Stimulated activated CD8-positive, alpha-beta memory T cell treated with anti-CD3 and anti-CD28 coated beads, Interleukin-15, amount 100 ng/mL, for 4 hours (primary cell): ENCODE measurements around the gene SMURF2.

ENCODE experiments used
- DNase-seq, 2 donors: peaks; one replicate each; pipeline ENCODE4 v3.0.0-alpha.2; 2020; ENCODE audit warnings: low read depth in 2 of 2

Gene SMURF2

GRCh38 chr17:64503821-64504768 is 158.0 kb downstream of the SMURF2 start:
- no peak for DNase-seq

GRCh38 chr17:64503341-64503740 is 158.8 kb downstream of the SMURF2 start:
- no peak for DNase-seq

DNA sequence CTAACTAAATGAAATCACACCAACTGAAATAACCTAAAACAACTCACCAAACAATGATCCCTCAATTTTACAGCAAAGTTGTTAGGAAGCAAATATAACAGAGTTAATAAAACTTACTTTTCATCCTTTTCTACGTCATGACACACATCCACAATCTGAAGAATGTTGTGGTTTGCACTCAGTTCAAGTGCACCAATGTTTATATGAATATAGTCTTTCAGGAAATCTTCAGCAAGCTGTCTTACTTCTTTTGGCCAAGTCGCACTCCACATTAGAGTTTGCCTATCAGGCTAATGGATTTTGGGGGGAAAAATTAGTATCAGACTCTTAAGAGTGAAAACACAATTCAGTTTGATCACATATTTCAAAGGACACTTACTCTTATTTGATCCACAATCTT is 159.3 kb downstream of the SMURF2 start:
- DNase-seq: no peak

GRCh38 chr17:64502021-64502420 is 160.1 kb downstream of the SMURF2 start:
- no peak for DNase-seq

DNA sequence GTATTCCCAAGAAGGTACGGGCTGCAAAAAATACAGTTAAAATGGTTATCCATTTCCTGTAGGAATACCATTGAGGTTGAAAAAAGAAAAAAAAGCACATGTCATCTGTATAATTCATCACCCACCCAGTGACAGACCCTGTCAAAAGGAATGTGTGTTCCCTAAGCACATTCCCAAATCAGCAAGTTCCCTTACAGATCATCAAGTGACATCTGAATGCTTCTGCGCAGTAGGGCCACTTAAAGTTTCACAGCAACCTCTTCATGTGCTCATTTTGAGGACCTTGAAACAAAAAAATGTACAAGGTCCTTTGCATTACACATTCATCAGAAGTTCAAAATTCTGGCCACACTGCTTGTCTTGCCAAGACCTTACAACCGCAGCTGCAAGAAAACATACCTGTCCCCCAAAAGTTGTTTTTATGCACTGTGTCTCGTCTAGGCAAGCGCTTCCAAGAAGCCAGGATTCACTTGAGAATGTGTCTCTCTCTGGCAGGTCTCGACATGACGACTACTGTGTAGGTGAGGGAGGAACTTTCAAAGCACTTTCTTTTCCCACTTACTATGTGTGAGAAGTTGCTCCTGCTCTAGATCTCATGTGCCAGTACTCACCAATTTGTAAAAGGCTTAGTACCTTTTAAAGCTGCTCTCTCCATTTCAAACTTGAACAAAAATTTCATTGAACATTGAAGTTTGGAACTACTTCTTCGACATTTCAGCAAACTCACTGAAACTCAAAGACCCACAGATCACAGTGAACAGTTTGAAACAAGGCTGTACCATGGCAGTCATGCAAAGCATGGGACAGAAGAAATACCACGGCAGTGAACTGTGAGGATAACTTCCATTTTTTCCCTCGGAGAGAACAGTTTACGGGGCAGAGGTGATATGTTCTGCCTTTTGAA is 161.0 kb downstream of the SMURF2 start:
- DNase-seq: no peak

- DNase-seq: no peak
Observed at GRCh38 chr17:64500487-64500859, 161.6 kb downstream of the SMURF2 start.

- DNase-seq: no peak
Observed at GRCh38 chr17:64499805-64500486, 162.2 kb downstream of the SMURF2 start.

- no peak for DNase-seq
Observed at GRCh38 chr17:64498308-64499203, 163.6 kb downstream of the SMURF2 start.

DNA sequence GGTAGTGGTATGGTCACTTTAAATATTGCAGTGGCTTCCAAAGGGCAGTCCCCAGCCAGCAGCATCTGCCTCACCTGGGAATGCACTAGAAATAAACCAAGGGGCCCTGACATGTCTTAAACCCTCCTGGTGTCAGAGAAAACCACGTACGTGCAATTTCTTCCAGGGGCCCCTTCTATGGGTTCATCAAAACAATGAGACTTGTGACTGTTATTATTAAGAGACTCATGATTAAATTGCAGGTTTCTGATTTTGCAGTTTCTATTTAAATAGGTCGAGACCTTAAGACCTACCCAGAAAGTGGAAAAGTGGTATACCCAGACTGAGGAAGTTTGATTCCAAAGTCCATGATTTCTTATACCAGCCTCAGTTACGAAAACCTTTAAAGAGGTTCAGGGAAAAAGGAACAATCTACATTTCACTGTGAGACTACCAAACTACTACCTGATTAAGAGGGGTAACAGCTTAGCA is 164.5 kb downstream of the SMURF2 start:
- no peak for DNase-seq

- peak; percentile 87 to 91 for DNase-seq
Observed at GRCh38 chr17:64496786-64497564, 165.1 kb downstream of the SMURF2 start, which contains the start of gene POLG2. Gene POLG2, minus strand, starts transcription at chr17:64497054. Its CDS starts 86 bp downstream, at chr17:64496968.

DNA sequence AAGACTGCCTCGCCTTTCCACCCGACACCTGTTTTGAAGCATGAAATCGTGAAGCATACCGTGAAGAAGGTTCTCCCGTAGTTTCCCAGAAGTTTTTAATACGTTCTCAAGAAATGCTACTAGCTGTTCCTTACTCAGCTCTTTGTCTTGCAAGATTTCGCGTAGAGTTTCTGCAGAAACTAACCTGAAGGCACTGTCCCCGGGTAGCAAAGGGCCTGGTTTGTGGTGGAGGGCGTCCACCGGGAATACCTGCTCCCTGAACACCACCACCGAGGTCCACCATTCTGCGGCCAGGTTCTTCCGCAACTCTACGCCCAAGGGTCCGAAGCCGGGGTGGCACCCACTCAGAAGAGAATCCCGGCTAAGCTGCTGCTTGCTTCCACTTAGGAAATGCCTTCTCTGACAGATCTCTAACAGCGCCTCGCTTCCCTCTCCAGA is 165.7 kb downstream of the SMURF2 start:
- no peak for DNase-seq
